Measurements from ENCODE around the gene RAB1A. TPM values are rescaled to one million over a fixed set of nuclear protein-coding genes. Genes with fewer than 3 reads are reported as not detected.
A peak's percentile ranks its signal among the peaks of the same experiment; 100 is the strongest.

Gene RAB1A
- total and polyA plus RNA-seq, 2 of the 13 experiments (the other 11 are each of a cell fraction or from before 2014, with no cell fraction given): 206 to 226 TPM

- no peak for TF ChIP-seq SNAPC4 (CRISPR knock-in tag; IDR thresholded peaks at IDR 0.05)
- no peak for TF ChIP-seq PLRG1 (conservative IDR thresholded peaks at IDR 0.05)
- no peak for TF ChIP-seq HOXA7 (CRISPR knock-in tag; IDR thresholded peaks at IDR 0.05)
- no peak for TF ChIP-seq ZFAT (CRISPR knock-in tag; conservative IDR thresholded peaks at IDR 0.05)
- TF ChIP-seq THYN1 (CRISPR knock-in tag; IDR thresholded peaks at IDR 0.05; ENCODE audit: borderline replicate concordance, low read depth): no peak
- TF ChIP-seq ZNF382 (CRISPR knock-in tag; IDR thresholded peaks at IDR 0.05; ENCODE audit: borderline replicate concordance): no peak
- no peak for TF ChIP-seq SYNCRIP (IDR thresholded peaks at IDR 0.05; ENCODE audit: insufficient read depth, low read depth, low read length)
- TF ChIP-seq PITX1 (CRISPR knock-in tag; IDR thresholded peaks at IDR 0.05): peak; percentile 73
- TF ChIP-seq ASH2L (IDR thresholded peaks at IDR 0.05; ENCODE audit: insufficient read length, low read depth, low read length): peak; percentile 66
- peak; percentile 34; the same call in 1 of the 2 replicates for TF ChIP-seq ZNF281 (CRISPR knock-in tag; IDR thresholded peaks at IDR 0.05; ENCODE audit: borderline replicate concordance)
- peak; percentile 22 for TF ChIP-seq AGO1 (IDR thresholded peaks at IDR 0.05; ENCODE audit: low read depth, low read length, poor library complexity, severe bottlenecking)
- TF ChIP-seq ZXDC (CRISPR knock-in tag; IDR thresholded peaks at IDR 0.05): no peak
Observed at GRCh38 chr2:65055422-65056214, 74.3 kb downstream of the RAB1A start (continued).
